HG02840 (cell line): ENCODE data around the gene NOS1AP.

Experiments
- ATAC-seq: cut with Tn5 transposase; IDR thresholded peaks from one replicate; pipeline ENCODE4 v1.9.1; 2021; ENCODE audit warnings: mild to moderate bottlenecking, moderate library complexity, moderate number of reproducible peaks; ENCODE audit not compliant: unreplicated experiment, low FRiP score

Gene NOS1AP

DNA sequence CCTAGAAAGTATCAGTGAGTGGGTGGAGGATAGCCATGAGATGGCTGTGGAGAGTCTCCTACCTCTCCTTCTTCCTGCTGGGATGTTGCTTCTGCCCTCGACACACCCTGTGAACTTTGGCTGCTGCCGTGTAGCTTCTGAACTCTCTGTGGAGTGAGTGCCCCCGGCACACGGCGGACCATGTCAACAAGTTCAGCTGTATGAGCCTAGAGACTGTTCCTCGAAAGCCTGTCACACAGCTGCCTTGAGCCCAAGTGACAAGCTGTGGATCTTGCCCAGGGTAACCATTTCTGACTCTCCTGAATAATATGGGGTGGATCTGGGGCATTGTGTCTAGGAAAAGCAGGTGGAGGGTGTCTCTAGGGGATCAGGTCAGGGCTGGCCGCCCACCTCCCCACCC, 143.2 kb downstream of the NOS1AP start:
- ATAC-seq: no peak

DNA sequence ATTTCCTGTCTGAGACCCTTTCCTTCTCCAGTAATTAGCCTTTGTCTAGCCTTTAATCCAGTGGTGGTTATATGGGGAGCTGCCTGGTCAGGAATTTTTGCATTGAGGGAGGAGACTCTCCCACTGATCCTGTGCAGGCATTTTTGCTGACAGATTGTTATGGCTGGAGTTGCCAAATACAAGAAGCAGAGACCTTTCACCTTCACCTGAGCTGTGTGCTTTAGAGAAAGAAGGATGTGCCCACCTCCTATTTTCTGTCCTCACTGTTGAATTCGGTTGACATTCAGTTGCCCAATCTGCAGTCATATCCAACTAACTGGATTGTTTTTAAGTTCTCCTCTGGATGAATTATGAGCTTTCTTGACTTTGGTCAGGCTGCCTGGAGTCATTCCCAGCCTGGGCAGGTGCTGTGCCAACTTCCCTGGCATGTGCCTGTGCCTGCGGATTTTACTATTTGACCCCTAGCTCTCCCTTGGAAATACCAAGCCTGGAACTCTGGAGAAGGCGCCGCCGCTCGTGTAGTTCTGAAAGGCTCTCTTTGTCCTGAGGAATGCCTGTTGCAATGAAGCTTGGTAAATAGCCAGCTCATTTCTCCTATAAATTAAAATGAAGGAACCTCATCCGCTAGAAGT, 143.9 kb downstream of the NOS1AP start:
- no peak for ATAC-seq

DNA sequence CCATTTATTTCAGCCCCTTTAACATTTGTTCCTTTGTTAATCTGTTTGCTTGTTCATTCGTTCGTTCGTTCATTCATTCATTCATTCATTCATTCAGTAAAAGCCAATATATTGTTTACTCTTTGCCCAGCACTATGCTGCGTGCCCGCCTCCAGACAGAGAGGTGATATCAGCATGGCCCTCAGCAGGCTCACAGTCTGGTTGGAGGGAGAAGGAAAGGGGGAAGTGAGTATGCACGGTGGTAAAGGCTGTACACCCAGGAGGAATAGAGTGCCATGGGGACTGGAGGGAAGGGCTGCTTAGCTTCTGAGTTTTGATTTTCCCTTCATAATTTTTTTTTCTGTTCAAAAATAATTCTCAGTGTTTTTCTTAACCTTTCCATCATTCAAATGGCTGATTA, 144.7 kb downstream of the NOS1AP start:
- ATAC-seq: no peak

DNA sequence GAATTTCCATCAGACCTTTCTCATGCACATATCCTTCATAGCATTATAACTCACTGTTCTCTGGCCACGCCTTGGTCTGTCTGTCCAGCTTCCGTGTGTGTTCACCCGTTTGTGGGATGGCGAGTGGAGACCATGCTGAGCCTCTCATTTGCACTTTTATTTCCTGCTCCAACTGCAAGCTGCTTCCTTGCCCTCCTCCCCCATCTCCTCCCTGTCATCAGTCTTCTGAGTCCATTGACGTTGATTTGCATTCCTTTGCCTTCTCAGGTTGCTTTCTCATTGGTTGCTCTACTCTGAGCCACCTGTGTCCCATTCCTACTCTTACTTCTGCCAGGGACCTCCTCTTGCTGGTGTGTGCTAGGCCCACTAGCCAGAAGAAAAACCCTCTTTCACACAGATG, 146.4 kb downstream of the NOS1AP start:
- ATAC-seq: no peak

DNA sequence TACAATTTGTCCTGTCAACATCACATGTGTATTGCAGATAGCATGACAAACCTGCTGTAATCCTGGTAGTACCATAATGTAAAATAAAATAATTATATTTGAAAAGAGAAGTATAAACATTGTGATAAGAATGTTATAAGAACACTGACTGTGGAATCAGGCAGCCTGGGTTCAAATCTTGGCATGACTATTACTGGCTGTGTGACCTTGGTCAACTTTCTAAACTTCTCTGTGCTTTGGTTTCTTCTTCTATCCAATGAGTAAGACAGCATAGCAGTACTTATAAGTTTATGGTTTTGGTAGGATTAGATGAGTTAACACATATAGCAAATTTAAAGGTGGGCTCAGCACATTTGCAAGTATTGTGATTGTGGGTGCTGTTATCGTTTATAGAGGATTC, 147.1 kb downstream of the NOS1AP start:
- ATAC-seq: no peak

DNA sequence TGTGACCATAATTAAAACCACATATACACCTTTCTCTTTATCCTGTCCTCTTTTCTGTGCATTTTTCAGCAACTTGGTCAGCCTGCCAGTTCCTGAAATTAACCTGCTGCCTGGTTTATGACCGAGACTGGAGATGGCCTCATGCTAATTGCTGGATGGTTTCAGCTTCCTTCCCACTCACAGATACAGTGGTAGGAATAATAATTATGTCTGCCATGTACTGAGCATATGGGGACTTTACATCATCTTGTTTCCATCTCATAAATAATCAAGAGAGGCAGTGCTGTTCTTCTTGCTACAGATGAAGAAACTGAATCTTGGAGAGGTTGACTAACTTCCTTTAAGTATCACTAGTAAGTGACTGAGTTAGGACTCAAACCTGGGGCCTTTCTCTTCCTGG, 148.2 kb downstream of the NOS1AP start:
- ATAC-seq: no peak

DNA sequence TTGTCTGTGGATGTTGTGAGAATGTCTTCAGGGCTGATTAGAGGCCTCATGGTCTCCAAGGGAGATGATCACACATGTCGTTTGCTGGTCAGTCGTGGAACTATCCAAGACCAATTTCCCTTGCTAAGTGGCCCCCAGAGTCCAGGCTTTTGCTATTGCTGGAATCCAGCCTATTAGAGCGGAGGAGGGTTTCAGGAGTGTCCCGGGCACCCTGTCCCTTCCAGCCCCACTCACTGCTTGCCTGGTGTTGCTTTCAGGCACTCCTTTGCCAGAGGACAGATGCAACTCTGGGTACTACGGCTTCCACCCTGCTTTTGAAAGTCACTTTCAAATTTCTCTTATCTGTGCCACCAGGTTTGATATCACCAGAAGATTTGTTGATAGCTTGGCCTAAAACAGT, 149.1 kb downstream of the NOS1AP start:
- ATAC-seq: no peak

DNA sequence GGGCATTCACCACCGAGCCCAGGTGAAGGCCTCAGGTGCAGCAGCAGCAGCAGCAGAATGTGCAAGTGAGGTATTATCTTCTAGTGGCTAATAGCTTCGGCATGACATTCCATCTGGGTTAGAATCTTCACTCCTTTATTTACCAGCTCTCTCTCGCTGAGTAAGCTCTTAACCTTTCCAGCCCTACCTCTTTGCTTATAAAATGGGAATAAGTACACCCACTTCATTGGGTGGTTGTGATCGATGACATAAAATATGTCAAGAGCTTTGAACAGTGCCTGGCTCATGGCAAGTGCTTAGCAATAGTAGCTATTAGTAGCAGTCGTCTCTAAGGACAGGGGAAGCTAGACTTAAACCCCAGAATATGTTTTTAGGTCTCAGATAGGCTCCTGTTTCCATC, 149.5 kb downstream of the NOS1AP start:
- no peak for ATAC-seq

DNA sequence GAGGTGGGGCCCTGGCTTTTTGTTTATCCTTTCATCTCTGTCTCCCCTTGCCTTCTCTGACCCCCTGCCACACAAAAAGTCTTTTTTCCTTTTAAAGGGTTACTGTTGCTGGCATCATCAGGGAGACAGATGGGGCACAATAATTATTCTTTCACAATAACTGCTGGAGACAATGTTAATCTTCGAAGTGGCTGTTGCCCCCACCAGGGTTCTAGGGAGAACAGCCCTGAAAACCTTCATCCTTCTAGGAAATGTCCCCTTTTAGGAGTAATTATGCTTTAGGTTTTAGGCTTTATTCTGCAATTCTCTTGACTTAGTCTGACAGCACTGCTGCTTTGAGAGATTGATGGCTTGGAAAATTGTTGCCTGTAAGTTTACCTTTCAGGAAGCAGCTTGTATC, 150.0 kb downstream of the NOS1AP start:
- no peak for ATAC-seq

DNA sequence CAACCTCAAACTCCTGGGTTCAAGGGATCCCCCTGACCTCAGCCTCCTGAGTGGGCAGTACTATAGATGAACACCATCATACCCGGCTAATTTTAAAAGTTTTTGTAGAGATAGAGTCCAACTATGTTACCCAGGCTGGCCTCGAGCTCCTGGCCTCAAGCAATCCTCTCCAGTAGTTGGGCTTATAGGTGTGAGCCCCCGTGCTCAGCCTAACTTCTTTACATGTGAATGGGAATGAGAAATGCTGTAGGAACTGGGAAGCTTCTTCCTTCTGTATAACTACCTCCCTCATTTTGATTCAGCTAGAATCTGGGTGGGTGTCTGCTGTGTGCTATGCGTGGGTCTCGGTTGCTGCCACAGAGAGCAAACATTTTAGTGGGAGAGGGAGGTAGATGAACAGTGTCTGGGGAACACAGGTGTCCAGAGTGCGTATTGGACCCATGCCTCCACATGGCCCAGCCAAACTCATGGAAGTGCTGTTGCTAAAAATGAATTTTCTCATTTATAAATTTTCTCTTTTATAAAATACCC, 150.6 kb downstream of the NOS1AP start:
- ATAC-seq: no peak

DNA sequence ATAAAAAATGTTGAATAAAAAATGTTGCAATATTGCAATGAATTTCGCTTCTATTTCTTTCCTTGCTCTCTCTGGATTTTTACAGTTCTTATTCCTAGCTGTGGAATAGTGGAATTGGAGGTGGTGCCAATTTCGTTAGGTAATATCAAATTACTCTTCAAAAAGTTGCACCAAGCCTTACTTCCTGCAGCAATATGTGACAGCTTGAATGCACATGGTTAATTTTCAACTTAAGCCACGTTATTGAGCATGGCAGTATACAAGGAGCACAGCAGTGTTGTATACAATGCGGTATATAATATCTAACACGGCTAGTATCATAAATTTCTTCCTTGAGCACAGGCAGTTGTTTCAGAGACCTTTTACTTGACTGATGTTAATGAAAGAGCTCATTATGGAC, 152.5 kb downstream of the NOS1AP start:
- ATAC-seq: no peak

DNA sequence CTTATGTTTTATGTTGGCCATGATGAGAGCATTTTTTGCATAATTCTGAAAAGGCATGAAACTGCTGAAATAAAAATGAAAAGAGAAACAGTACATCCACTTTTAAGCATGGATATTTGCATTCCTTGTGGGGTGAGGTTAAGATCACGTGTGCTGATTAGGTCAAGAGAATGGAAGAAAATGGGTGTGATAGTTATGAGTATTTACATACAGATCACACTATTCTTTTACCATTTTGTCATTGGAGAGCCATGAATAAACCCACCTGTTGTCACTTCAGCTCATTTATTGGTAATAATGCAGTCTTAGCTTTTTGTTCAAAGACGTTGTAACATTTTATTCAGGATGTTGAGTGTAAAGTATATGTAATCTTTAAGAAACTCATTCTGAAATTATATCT, 153.2 kb downstream of the NOS1AP start:
- no peak for ATAC-seq

DNA sequence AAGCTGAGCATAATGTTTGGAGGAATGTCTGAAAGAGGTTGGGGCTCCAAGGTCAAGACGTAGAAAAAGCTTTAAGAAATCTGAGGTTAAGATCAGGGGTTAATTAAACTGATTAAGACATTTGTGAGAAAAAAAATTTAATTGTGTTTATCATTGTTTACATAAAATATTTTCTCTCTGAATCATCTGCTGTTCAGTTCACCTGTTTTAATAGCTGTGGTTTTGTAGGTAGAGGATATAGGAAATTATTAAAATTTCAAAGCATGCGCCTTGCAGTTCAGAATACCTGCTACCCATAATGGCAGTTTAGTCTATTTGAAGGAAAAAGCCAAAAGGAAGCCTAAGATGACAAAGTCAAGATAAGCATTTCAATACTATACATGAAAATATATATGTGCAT, 154.0 kb downstream of the NOS1AP start:
- ATAC-seq: no peak

DNA sequence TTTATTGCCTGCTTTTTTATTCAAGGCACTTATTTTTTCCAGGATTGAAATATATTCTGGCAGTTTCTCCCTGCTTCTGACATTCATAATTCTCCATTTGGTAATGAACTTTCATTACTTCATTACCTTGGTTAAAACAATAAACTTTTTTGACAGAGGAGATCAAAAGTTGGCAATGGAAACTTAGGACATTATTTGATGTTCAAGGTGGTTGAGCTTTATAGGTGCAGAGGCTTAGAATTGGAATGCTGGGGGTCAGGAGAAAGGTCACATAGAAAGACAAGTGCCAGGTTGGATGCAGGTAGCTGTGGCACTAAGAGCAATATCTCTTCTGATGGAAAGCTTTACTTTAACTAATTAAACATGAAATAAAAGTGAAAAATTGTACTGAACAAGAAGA, 154.8 kb downstream of the NOS1AP start:
- no peak for ATAC-seq

DNA sequence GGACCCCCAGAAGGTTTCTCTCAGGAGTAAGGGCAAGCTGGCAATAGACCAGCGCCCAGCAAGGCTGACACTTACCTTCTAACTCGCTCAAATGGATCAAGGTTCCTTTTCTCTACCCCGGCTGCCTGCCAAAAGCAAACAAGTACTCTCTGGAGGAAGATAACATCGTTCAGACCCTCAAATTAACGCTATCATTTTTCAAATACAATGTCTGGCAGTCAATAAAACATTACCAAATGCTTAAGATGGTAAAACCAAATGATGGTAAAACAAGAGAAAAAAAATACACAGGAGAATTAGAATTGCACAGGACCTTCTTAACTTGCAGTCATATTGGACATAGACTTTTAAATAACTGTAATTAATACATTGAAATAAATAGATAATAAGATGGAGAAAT, 159.1 kb downstream of the NOS1AP start:
- no peak for ATAC-seq

DNA sequence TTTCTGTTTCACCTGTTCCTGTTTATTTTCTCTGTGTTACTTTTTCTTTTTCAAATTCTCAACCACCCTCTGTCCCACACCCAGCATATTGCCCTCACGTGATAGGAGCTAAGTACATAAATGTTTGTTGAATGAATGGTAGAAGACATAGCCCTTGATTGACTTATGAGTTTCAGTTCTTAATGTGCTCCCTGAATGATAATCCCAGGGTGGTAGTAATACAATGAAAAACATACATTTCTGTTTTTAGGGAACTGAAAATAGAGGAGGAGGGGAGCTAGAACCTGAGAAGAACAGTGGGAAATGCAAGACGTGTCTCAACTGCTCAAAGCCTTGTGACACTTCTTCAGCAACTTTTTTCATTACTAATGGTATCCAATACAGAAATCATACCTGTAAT, 160.1 kb downstream of the NOS1AP start:
- no peak for ATAC-seq

DNA sequence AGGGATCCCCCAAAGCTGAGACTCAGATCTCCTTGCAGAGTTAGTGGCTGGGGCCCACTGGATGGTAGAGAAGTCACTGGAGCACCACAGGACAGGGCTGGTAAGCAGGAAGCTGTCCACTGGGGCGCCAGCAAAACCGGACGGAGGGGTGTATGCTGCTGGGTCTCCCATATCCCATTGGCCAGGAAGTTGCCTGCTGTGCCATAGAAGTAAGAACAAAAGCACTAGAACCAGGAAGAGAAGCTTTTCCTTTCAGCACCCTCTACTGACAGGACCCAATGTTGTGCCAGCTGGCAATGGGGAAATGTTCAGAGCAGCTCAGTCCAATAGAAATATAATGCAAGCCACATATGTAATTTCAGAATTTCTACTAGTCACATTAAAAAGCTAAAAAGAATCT, 160.6 kb downstream of the NOS1AP start:
- no peak for ATAC-seq

DNA sequence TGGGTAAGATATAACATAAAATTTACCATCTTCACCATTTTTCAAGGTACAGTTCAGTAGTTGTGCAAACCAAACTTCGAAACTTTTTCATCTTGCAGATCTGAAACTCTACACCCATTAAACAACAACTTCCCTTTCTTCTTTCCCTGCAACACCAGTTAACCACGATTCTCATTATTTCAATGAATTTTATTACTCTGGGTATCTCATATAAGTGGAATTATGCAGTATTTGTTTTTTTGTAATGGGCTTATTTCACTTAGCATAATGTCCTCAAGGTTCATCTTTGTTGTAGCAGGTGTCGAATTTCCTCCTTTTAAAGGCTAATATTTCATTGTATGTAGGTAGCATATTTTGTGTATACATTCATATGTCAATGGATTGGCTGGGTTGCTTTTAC, 161.0 kb downstream of the NOS1AP start:
- ATAC-seq: no peak

DNA sequence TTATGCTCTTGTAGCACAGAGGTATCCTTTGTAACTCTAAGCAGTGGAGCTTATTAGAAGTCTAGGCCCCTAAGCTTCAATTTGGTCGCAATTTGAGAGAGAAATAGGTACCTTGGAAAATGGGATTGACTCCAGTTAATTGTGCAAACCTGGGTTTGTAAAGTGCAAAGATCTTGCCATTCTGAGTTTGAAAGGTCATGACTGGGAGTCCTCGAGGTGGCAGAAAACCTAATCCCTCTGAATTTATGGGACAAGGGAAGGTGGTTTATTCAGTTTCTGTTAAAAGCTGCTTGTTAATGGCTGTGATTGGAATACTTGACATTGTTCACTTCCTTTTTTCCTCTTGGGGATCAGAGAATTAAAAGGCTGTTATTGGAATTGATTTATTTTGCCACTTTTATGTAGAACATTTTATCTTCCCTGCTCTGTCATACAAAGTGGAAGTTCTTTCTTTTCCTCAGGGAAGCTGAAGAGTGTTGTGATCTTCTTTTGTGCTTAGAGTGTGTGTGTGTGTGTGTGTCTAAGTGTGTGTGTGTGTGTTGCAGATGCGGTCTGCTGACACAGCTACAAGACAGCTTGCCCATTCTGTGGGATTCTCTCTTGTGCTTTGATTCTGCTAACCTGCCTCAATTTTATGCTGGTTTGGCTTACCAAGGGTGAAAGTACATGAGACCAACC, 162.7 kb downstream of the NOS1AP start:
- ATAC-seq: no peak

DNA sequence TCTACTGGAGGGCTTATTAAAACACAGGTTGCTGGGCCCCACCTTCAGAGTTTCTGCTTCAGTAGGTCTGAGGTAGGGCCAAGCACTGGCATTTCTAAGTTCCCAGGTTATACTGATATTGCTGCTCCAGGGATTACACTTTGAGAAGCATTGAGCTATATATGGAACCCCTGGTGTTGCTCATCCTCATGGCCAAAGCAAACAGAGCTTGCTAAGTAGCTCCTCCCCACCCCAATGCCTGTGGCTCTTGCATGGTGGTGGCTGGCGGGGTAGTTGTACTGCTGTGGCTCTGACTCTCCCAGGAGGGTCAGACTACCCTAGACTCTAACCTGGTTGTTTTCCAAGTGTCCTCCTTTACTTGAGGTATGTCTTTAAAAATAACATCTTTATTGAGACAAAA, 163.6 kb downstream of the NOS1AP start:
- ATAC-seq: no peak

DNA sequence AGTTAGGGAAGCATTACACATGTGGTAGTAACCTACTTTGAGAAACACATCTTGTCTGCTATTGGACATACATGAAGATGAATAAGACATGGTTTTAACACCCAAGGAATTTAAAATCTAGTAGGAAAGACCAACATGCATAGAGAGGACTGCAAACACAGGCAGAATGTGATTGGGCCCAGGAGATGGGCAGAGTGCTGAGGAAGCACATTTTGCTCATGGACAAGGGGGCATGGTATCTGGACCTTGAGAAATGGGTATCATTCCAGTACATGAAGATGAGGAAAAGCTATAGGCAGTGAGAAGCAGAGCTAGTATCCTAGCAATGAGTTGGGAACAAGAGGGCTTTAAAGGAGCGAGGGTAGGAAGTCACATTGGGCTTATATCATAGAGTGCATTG, 164.4 kb downstream of the NOS1AP start:
- no peak for ATAC-seq

DNA sequence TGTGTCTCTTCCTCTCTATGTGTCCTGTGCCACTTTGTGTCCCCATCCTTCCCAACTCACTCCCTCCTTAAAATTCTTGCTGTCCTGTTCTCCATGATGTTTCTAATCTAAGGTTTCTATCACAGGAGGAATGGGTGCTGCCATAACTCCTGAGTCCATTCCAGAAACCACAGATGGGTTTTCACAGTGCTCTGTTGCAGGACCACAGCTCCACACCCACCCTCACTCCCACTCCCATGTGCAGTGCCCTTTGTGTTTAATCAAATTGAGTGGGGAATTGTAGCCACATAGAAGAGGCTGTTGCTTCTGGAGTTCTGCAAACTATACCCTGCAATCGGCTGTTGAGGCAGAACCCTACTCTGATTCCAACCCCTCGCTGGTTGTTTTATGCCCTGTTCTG, 165.1 kb downstream of the NOS1AP start:
- no peak for ATAC-seq
